COLO668 (cell line): ENCODE data around the gene ZFP2.

Experiments
- DNase-seq: peaks from one replicate; lab custom pipeline; 2025; ENCODE audit not compliant: unreplicated experiment; lab: John Stamatoyannopoulos, UW

The ZFP2 gene

GRCh38 chr5:178965465-178966055, 69.8 kb downstream of the ZFP2 start:
- DNase-seq: no peak

- no peak for DNase-seq
These were observed 85.7 kb downstream of the ZFP2 start for GRCh38 chr5:178981381-178981780.
